HG02852 (cell line): ENCODE results near the gene LAMA2.

Experiments
- ATAC-seq: cut with Tn5 transposase; IDR thresholded peaks from one replicate; pipeline ENCODE4 v1.9.1; 2021; ENCODE audit warnings: mild to moderate bottlenecking, moderate library complexity; ENCODE audit not compliant: unreplicated experiment

Gene LAMA2

GRCh38 chr6:129475477-129476247 lies 592.7 kb downstream of the LAMA2 start:
- ATAC-seq, result no peak

DNA sequence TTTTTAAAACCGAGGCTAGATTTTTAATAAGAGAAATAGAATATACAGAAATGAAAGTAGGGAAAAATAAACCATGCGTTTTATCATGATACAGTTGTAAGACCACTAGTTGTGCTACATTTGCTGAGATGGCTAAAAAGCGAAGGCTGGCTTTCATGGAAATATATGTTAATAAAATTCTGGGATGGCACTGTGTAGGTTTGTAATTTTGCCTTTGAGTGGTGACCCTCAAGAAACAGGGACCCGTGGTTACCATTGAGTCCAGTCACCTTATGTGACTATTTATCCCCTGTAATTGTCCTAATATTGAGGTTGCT lies 593.3 kb downstream of the LAMA2 start:
- ATAC-seq, result no peak

DNA sequence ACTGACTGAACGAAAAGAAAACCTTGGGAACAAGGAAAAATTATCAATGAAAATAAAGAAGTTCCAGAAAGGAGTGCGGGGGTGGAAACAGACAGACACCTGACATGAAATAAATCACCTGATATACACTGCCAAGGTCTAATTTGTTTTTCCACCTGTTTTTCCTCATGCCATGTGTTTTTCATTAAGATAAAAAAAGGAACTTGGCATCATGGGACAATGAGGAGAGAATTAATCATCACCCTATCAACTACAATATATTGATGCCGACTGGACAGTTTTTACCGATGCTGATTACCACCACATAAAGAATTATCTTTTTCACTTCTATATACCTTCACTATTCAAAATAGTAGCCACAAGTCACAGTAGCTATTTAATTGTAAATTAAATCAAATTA lies 593.9 kb downstream of the LAMA2 start:
- no peak for ATAC-seq

DNA sequence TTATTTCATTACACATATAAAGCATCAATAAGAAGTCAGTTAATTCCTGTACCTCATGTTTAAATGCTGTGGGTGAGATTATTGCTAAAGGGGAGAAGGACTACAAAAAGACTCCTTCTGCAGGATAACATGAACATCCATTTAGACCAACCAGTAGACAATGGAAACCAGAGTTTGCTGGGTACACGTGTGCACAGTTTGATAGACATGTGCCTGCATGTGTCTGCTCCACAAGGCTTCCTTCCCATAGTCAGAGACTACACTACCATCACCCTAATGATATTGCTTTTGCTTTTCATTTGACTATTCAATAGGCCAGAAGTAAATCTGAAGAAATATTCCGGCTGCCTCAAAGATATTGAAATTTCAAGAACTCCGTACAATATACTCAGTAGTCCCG lies 595.4 kb downstream of the LAMA2 start:
- ATAC-seq, result no peak

GRCh38 chr6:129481706-129482105 lies 598.8 kb downstream of the LAMA2 start:
- ATAC-seq, result no peak

- ATAC-seq, result no peak
Observed at GRCh38 chr6:129485746-129486145, 602.8 kb downstream of the LAMA2 start.

DNA sequence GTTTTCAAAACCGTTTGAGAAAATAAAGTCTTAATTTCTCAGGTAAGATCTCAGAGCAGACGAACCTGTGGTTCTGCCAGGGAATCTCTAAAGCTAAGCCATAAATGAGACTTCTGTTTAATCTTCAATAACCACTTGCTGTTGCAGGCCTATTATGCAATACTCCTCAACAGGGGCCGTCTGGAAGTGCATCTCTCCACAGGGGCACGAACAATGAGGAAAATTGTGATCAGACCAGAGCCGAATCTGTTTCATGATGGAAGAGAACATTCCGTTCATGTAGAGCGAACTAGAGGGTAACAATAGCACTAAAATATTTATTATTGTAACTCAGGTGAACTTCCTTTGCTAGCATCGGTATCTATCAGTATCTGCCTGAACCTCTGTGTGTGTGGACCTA lies 603.4 kb downstream of the LAMA2 start:
- no peak for ATAC-seq

DNA sequence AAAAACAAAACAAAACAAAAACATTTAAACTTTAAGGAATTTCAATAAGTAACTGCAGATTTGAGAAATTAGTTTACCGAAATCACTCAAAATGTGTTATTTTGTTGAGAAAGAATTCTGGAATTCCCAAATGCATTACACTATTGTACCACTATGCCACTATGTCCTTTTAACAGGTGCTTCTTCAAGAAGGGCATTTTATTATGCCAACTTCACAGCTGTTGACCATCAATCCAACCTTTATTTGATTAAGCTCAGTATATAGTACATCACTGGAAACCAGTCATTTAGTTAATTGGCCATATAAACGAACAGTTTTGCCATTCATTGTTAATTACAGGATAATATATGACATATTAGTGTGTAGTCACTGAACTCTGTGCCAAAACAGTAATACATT lies 605.4 kb downstream of the LAMA2 start:
- no peak for ATAC-seq

GRCh38 chr6:129489215-129489765 lies 606.4 kb downstream of the LAMA2 start:
- ATAC-seq, result no peak

GRCh38 chr6:129490521-129491255 lies 607.8 kb downstream of the LAMA2 start:
- peak; percentile 88 for ATAC-seq

- no peak for ATAC-seq
Observed at GRCh38 chr6:129491436-129491835, 608.5 kb downstream of the LAMA2 start.

GRCh38 chr6:129492260-129492659 lies 609.3 kb downstream of the LAMA2 start:
- ATAC-seq, result no peak

- no peak for ATAC-seq
Observed at GRCh38 chr6:129493354-129493902, 610.5 kb downstream of the LAMA2 start.

DNA sequence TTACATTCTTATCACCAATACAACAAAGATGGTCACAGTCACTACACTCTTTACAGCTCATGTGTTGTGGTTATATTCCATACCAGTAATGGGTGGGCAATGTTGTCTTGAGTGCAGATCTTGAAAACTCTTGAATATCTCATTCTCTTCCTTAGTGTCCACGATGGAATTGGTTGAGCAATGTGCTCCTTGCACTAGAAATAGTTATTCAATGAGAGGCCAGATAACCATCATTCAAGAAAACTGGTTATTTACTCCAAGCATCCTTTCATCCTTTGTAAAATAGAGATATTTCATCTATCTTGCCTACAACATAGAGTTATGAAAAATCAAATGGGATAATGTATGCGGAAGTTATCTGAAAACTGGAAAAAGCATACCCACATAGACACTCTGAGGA lies 611.2 kb downstream of the LAMA2 start:
- ATAC-seq, result no peak

GRCh38 chr6:129494586-129494985 lies 611.6 kb downstream of the LAMA2 start:
- no peak for ATAC-seq

GRCh38 chr6:129495652-129496051 lies 612.7 kb downstream of the LAMA2 start:
- no peak for ATAC-seq

- no peak for ATAC-seq
Observed at GRCh38 chr6:129497481-129498441, 614.8 kb downstream of the LAMA2 start.

GRCh38 chr6:129498541-129498940 lies 615.6 kb downstream of the LAMA2 start:
- no peak for ATAC-seq

- peak; percentile 76 for ATAC-seq
Observed at GRCh38 chr6:129498950-129499842, 616.3 kb downstream of the LAMA2 start.

- ATAC-seq, result no peak
Observed at GRCh38 chr6:129499843-129500219, 616.9 kb downstream of the LAMA2 start.
